AG10803 (cell line): ENCODE results near the gene OR10A2.

ENCODE experiments used
- DNase-seq: peaks from one replicate; pipeline ENCODE4 v3.0.0; 2010; ENCODE audit warnings: low read depth
- H3K4me3 ChIP-seq: 2 replicates; pipeline ENCODE4 v1.5.1; 2011; ENCODE audit warnings: mild to moderate bottlenecking, low read length, control low read depth
- CTCF ChIP-seq: conservative IDR thresholded peaks from 2 replicates; pipeline ENCODE4 v1.5.1; 2011; ENCODE audit warnings: mild to moderate bottlenecking, low read length, control low read depth, inconsistent platforms

The OR10A2 gene

GRCh38 chr11:6862961-6863360, at the start of gene OR10A2:
Gene OR10A2, plus strand, starts transcription at chr11:6863057. Its CDS starts 6,698 bp downstream, at chr11:6869755.
- H3K4me3 ChIP-seq, result no peak within 1 kb of the TSS
- DNase-seq, result peak; percentile 15
- 0 out of 2 replicates have a peak, but pooled peaks have one; percentile 6 for TF ChIP-seq CTCF

- TF ChIP-seq CTCF, result no peak
- DNase-seq, result no peak
- no peak overlapping the region for H3K4me3 ChIP-seq
These were observed 49.2 kb upstream of the OR10A2 start for GRCh38 chr11:6813656-6814055.

- no peak for TF ChIP-seq CTCF
- H3K4me3 ChIP-seq, result no peak overlapping the region
- no peak for DNase-seq
These were observed 45.2 kb upstream of the OR10A2 start for GRCh38 chr11:6817694-6818093.

GRCh38 chr11:6818967-6819366, 43.9 kb upstream of the OR10A2 start:
- H3K4me3 ChIP-seq, result no peak overlapping the region
- DNase-seq, result no peak
- TF ChIP-seq CTCF, result no peak

GRCh38 chr11:6824136-6824823, 38.6 kb upstream of the OR10A2 start:
- no peak for DNase-seq
- H3K4me3 ChIP-seq, result no peak overlapping the region
- TF ChIP-seq CTCF, result no peak

- no peak for TF ChIP-seq CTCF
- no peak overlapping the region for H3K4me3 ChIP-seq
- DNase-seq, result no peak
These were observed 37.6 kb upstream of the OR10A2 start for GRCh38 chr11:6825231-6825744.

GRCh38 chr11:6828103-6828502, 34.8 kb upstream of the OR10A2 start:
- DNase-seq, result no peak
- H3K4me3 ChIP-seq, result no peak overlapping the region
- no peak for TF ChIP-seq CTCF
